ENCODE results near the gene SOAT2. TPM values are rescaled to one million over a fixed set of nuclear protein-coding genes. Genes with fewer than 3 reads are reported as not detected.

SOAT2 gene
- total RNA-seq, 1 experiment from 2014 or later, result not detected

GRCh38 chr12:53098354-53098981 is 4.8 kb upstream of the SOAT2 start:
- Histone ChIP-seq H3K36me3 (ENCODE audit: insufficient read depth, low read length, poor library complexity, severe bottlenecking) (no peaks in the 10 kb centered on the region), H3K4me3 (ENCODE audit: low read depth, low read length, poor library complexity, severe bottlenecking) (peak overlapping the region; percentile 61), H3K9me3 (ENCODE audit: low read depth, low read length, poor library complexity, severe bottlenecking) (no peaks in the 10 kb centered on the region), H3K27me3 (replicated peaks; ENCODE audit: insufficient read depth, low read depth, low read length, poor library complexity) (no peaks in the 10 kb centered on the region), H3K27ac (ENCODE audit: low read depth, low read length, poor library complexity, severe bottlenecking) (peak overlapping the region; percentile 52), H3K4me1 (ENCODE audit: insufficient read depth, low read length, poor library complexity, severe bottlenecking) (peaks cover 23% of the 10 kb centered on the region)
- TF ChIP-seq CTCF (conservative IDR thresholded peaks at IDR 0.05; ENCODE audit: low read depth, low read length) (no peak), EZH2 (IDR thresholded peaks at IDR 0.05; ENCODE audit: borderline replicate concordance, low read depth, low read length, poor library complexity, severe bottlenecking) (no peak)
- no TSS peak for BruUV-seq (replicated peaks)
- intact Hi-C loops (cut with micrococcal nuclease; ENCODE audit: unreplicated experiment), result loop anchor here (5.0 kb wide), 1 partner anchor 51 kb away; no protein-coding TSS in a partner anchor
- ChIA-PET POLR2A (ENCODE audit: low non-redundant PET) (interaction anchor here (1.3 kb wide), 1 partner anchor 33 kb away, joined by 3 read pairs; no protein-coding TSS in a partner anchor), CTCF (interaction anchor here (0.7 to 3.5 kb wide), 7 partner anchors 13 to 213 kb away, joined by 3 to 62 read pairs (median 3); partner anchors contain the start of gene SPRYD3)
- DNase-seq (ENCODE audit: low spot score), result peak; percentile 65

DNA sequence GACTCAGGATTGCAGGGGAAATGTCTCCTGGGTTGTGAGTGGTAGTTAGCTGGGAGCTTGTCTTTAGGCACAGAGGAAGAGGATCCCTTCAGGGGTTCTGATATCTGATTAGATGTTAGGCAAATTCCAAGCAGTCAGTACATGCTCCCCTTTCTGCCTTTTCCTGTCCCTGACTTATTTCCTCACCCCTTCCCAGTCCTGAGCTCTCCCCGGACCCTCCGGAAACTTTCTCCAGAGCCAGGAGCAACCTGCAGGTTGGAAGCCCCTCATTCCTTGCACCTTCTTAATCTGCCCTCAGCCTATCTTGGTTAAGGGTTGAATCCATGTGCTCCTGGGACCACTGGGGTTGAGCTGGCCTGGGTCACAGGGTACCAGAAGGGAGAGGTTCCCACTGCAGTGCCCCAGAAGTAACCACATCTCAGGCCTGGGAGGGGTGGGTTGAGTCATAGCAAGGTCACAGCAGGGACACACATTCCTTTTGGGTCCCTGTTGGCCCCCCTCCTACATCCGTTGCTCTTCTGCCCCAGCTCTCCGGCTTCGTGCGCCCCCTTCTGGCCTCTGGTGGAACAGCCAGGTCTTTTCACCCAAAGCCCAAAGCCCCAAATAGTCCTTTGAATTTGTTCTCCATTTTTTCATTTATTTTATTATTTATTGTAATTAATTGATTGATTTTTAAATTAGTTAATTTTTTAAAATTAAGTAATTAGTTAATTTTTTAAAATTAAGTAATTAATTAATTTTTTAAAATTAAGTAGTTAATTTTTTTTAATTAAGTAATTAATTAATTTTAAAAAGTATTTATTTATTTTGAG is 4.0 kb upstream of the SOAT2 start:
- Histone ChIP-seq H3K9me3 (ENCODE audit: low read depth, low read length, poor library complexity, severe bottlenecking) (no peaks in the 10 kb centered on the region), H3K4me3 (ENCODE audit: low read depth, low read length, poor library complexity, severe bottlenecking) (peak overlapping the region; percentile 61), H3K4me1 (ENCODE audit: insufficient read depth, low read length, poor library complexity, severe bottlenecking) (peaks cover 23% of the 10 kb centered on the region), H3K27me3 (replicated peaks; ENCODE audit: insufficient read depth, low read depth, low read length, poor library complexity) (no peaks in the 10 kb centered on the region), H3K36me3 (ENCODE audit: insufficient read depth, low read length, poor library complexity, severe bottlenecking) (no peaks in the 10 kb centered on the region), H3K27ac (ENCODE audit: low read depth, low read length, poor library complexity, severe bottlenecking) (peak overlapping the region; percentile 6)
- ChIA-PET POLR2A (ENCODE audit: low non-redundant PET) (interaction anchor here (0.6 to 1.3 kb wide), 2 partner anchors 33 to 169 kb away, joined by 3 read pairs; partner anchors contain the start of gene ESPL1), CTCF (interaction anchor here (0.6 to 3.5 kb wide), 8 partner anchors 14 to 214 kb away, joined by 3 to 62 read pairs (median 3); partner anchors contain the start of genes CSAD, SPRYD3 and ZNF740)
- peak; percentile 93 for TF ChIP-seq CTCF (conservative IDR thresholded peaks at IDR 0.05; ENCODE audit: low read depth, low read length)
- TF ChIP-seq EZH2 (IDR thresholded peaks at IDR 0.05; ENCODE audit: borderline replicate concordance, low read depth, low read length, poor library complexity, severe bottlenecking), result no peak
- BruUV-seq (replicated peaks), result no TSS peak
- intact Hi-C loops (cut with micrococcal nuclease; ENCODE audit: unreplicated experiment), result loop anchor here (1.0 to 5.0 kb wide), 2 partner anchors 33 to 52 kb away; no protein-coding TSS in a partner anchor
- DNase-seq (ENCODE audit: low spot score), result peak; percentile 93

GRCh38 chr12:53100466-53101151 is 2.7 kb upstream of the SOAT2 start:
- CTCF ChIA-PET, result interaction anchor here (0.6 to 2.1 kb wide), 2 partner anchors 22 to 53 kb away, joined by 3 to 17 read pairs; partner anchors contain the start of gene SPRYD3
- Histone ChIP-seq H3K4me1 (ENCODE audit: insufficient read depth, low read length, poor library complexity, severe bottlenecking) (peaks cover 23% of the 10 kb centered on the region), H3K9me3 (ENCODE audit: low read depth, low read length, poor library complexity, severe bottlenecking) (no peaks in the 10 kb centered on the region), H3K27me3 (replicated peaks; ENCODE audit: insufficient read depth, low read depth, low read length, poor library complexity) (no peaks in the 10 kb centered on the region), H3K27ac (ENCODE audit: low read depth, low read length, poor library complexity, severe bottlenecking) (no peak overlapping the region), H3K36me3 (ENCODE audit: insufficient read depth, low read length, poor library complexity, severe bottlenecking) (no peaks in the 10 kb centered on the region), H3K4me3 (ENCODE audit: low read depth, low read length, poor library complexity, severe bottlenecking) (no peak overlapping the region)
- TF ChIP-seq CTCF (conservative IDR thresholded peaks at IDR 0.05; ENCODE audit: low read depth, low read length) (no peak), EZH2 (IDR thresholded peaks at IDR 0.05; ENCODE audit: borderline replicate concordance, low read depth, low read length, poor library complexity, severe bottlenecking) (no peak)
- no TSS peak for BruUV-seq (replicated peaks)
- POLR2A ChIA-PET (ENCODE audit: low non-redundant PET), result no interaction called here
- intact Hi-C loops (cut with micrococcal nuclease; ENCODE audit: unreplicated experiment), result no loop called here
- no peak for DNase-seq (ENCODE audit: low spot score)
